SK-N-SH (cell line): ENCODE measurements around the gene PSEN2. TPM values are rescaled to one million over a fixed set of nuclear protein-coding genes. Genes with fewer than 3 reads are reported as not detected.

Experiments
- CTCF ChIA-PET: fragments of 300-600, 350-600 bp; formaldehyde crosslinking; extraction: SDS; loops from one replicate; lab custom pipeline; 2021; lab: Yijun Ruan, JAX
- POLR2A ChIA-PET: fragments of 350-600 bp; sonication (Branson Sonifier 250); formaldehyde crosslinking; extraction: SDS; loops from one replicate; lab custom pipeline; 2020; ENCODE audit warnings: antibody characterized with exemption, inconsistent platforms; lab: Yijun Ruan, JAX
- DNase-seq: peaks from one replicate; pipeline ENCODE4 v3.0.0; 2012
- H2AFZ ChIP-seq: fragments of 200-600 bp; sonication (generic); 2 replicates; pipeline ENCODE4 v1.8.1; 2016; ENCODE audit warnings: antibody characterized with exemption, mild to moderate bottlenecking, low read depth
- H3F3A ChIP-seq: fragments of 200-600 bp; sonication (generic); replicated peaks from 2 replicates; pipeline ENCODE3; 2016; ENCODE audit warnings: antibody characterized with exemption, mild to moderate bottlenecking; ENCODE audit not compliant: insufficient read depth
- H3K27ac ChIP-seq, 2 experiments: fragments of 200-500 bp in 1 of 2; fragments of 200-600 bp in 1 of 2; sonication (Bioruptor generic) in 1 of 2; sonication (generic), shearing (Covaris generic) in 1 of 2; 2 replicates each; pipeline versions ENCODE4 v1.5.1 to v1.6.1; 2014 to 2016; ENCODE audit warnings: low read depth in 2 of 2, inconsistent platforms in 1 of 2, low read length in 1 of 2, mild to moderate bottlenecking in 1 of 2, mixed read lengths in 1 of 2
- H3K27me3 ChIP-seq: fragments of 200-600 bp; sonication (generic), shearing (Covaris generic); 2 replicates; pipeline ENCODE4 v1.6.1; 2016; ENCODE audit warnings: mixed run types; ENCODE audit not compliant: insufficient read depth
- H3K36me3 ChIP-seq, 2 experiments: fragments of 200-500 bp in 1 of 2; fragments of 200-600 bp in 1 of 2; sonication (Bioruptor generic) in 1 of 2; sonication (generic) in 1 of 2; replicated peaks in 1 of 2; 2 replicates each; pipeline versions ENCODE3 to v1.5.1; 2014 to 2016; ENCODE audit warnings: low read length in 1 of 2, mild to moderate bottlenecking in 1 of 2; ENCODE audit not compliant: insufficient read depth in 2 of 2, control insufficient read depth in 1 of 2
- H3K4me1 ChIP-seq, 2 experiments: fragments of 200-500 bp in 1 of 2; fragments of 200-600 bp in 1 of 2; sonication (Bioruptor generic) in 1 of 2; sonication (generic), shearing (Covaris generic) in 1 of 2; 2 replicates each; pipeline versions ENCODE4 v1.5.1 to v1.6.1; 2014 to 2016; ENCODE audit warnings: low read depth in 1 of 2, low read length in 1 of 2, mixed run types in 1 of 2; ENCODE audit not compliant: insufficient read depth in 2 of 2, control insufficient read depth in 1 of 2
- H3K4me2 ChIP-seq: fragments of 200-600 bp; sonication (generic), shearing (Covaris generic); 2 replicates; pipeline ENCODE4 v1.6.1; 2017; ENCODE audit warnings: mixed run types
- H3K4me3 ChIP-seq, 2 experiments: fragments of 200-500 bp in 1 of 2; fragments of 200-600 bp in 1 of 2; sonication (Bioruptor generic) in 1 of 2; sonication (generic), shearing (Covaris generic) in 1 of 2; 2 replicates each; pipeline versions ENCODE4 v1.5.1 to v1.8.1; 2014 to 2016; ENCODE audit warnings: low read depth in 2 of 2, inconsistent platforms in 1 of 2, low read length in 1 of 2, mild to moderate bottlenecking in 1 of 2, mixed read lengths in 1 of 2, moderate library complexity in 1 of 2
- H3K79me2 ChIP-seq: fragments of 200-600 bp; sonication (generic); 2 replicates; pipeline ENCODE4 v1.8.1; 2017; ENCODE audit warnings: mild to moderate bottlenecking; ENCODE audit not compliant: insufficient read depth
- H3K9ac ChIP-seq: fragments of 200-600 bp; sonication (generic); 2 replicates; pipeline ENCODE4 v1.6.1; 2017; ENCODE audit warnings: mixed run types
- H3K9me2 ChIP-seq: fragments of 200-600 bp; sonication (generic); 2 replicates; pipeline ENCODE4 v1.6.1; 2017; ENCODE audit warnings: mixed run types
- H3K9me3 ChIP-seq: fragments of 200-600 bp; sonication (generic); 2 replicates; pipeline ENCODE4 v1.6.1; 2017; ENCODE audit warnings: mixed run types, mild to moderate bottlenecking, moderate library complexity
- H4K20me1 ChIP-seq: fragments of 200-600 bp; sonication (generic); 2 replicates; pipeline ENCODE4 v1.6.1; 2017; ENCODE audit warnings: mild to moderate bottlenecking, mixed run types; ENCODE audit not compliant: insufficient read depth
- JUND ChIP-seq: IDR thresholded peaks from 2 replicates; pipeline ENCODE4 v1.4.0; 2012
- MEF2A ChIP-seq: IDR thresholded peaks from 2 replicates; pipeline ENCODE4 v1.4.0; 2012; ENCODE audit warnings: low read depth, borderline replicate concordance
- NRF1 ChIP-seq: IDR thresholded peaks from 2 replicates; pipeline ENCODE4 v1.6.1; 2012; ENCODE audit warnings: low read depth, mild to moderate bottlenecking, low read length
- POLR2AphosphoS5 ChIP-seq: IDR thresholded peaks from 2 replicates; pipeline ENCODE4 v1.6.1; 2012; ENCODE audit warnings: low read depth, low read length
- RAD21 ChIP-seq: IDR thresholded peaks from 2 replicates; pipeline ENCODE4 v1.6.1; 2012; ENCODE audit warnings: mild to moderate bottlenecking, low read length
- SIN3A ChIP-seq: IDR thresholded peaks from 2 replicates; pipeline ENCODE4 v1.6.1; 2012; ENCODE audit warnings: low read depth, mild to moderate bottlenecking, low read length, moderate library complexity, borderline replicate concordance
- WGBS: methylation state at CpG from one replicate; pipeline ENCODE4 v1.1.6; 2017; ENCODE audit warnings: low lambda C conversion rate; 5-methylcytosine and 5-hydroxymethylcytosine counted together
- polyA plus RNA-seq, 3 experiments: library from polyadenylated mRNA; depleted of rRNA; stranded (reverse); fragments of >200 nt; gene quantifications; 2 replicates each; pipeline ENCODE4 v1.2.3, GENCODE V29; 2012
- TF ChIP-seq, protein P1 (sequence below): fragments of 200-600 bp; sonication (generic); IDR thresholded peaks from 2 replicates; pipeline ENCODE4 v1.6.1; 2017; ENCODE audit warnings: antibody characterized with exemption, mild to moderate bottlenecking, moderate library complexity
- TF ChIP-seq, protein P2 (sequence below): IDR thresholded peaks from 2 replicates; pipeline ENCODE4 v1.6.1; 2012; ENCODE audit warnings: mild to moderate bottlenecking, low read depth, low read length, moderate library complexity
- TF ChIP-seq, protein P3 (sequence below): IDR thresholded peaks from 2 replicates; pipeline ENCODE4 v1.4.0; 2012; ENCODE audit warnings: low read depth, borderline replicate concordance

PSEN2 gene
- polyA plus RNA-seq, 1 of the 3 experiments (the other 2 are of a cell fraction): 20.2 TPM

DNA sequence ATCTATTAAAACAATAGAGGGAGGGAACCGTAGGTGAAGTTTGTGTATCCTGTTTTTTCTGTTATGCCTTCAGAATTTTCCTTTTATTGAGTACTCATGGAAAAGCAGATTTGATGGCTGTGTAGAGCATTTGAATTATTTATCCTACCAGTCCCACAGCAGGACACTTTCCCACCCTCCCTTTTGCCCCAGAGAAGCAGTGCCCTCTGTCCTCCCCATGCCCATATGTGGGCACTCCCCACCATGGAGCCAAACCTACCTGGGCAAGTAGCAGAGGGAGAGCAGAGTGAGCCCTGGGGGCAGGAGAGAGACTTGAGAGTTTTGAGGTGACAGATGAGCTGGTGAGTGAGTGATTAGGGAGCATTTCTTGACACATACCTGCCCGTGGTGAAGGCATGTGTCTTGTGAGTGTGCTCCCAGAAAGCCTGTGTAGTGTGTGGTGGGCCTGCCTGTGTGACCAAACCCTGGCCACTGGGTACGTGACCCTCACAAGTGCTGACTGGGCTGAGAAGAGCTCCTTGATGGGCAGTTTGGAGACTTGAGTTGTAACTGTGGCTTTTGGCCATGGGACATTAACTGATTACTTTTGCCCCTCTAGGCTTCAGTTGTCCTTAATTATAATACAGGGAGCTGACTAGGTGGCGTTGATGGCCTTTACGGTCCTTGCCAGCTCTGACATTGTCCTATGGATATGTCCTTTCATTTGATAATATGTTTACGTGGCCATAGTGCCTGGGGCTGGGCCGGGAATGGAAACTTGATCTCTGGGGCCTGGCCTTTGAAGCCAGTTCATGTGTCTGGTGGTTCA, 3.6 kb downstream of the PSEN2 start:
- H3K79me2 ChIP-seq: no peaks in the 10 kb centered on the region
- no peaks in the 10 kb centered on the region for H4K20me1 ChIP-seq
- 87% methylated on average over 6 of the region's 7 CpGs for WGBS
- H3K9me3 ChIP-seq: no peaks in the 10 kb centered on the region
- no peak overlapping the region for H3K27ac ChIP-seq
- no peak overlapping the region for H3K9ac ChIP-seq
- DNase-seq: no peak
- H3F3A ChIP-seq: no peaks in the 10 kb centered on the region
- H3K4me2 ChIP-seq: no peak overlapping the region
- no peaks in the 10 kb centered on the region for H3K27me3 ChIP-seq
- TF ChIP-seq POLR2AphosphoS5 (no peak), NRF1 (no peak), MEF2A (no peak), JUND (no peak), RAD21 (no peak), SIN3A (no peak)
- TF ChIP-seq, protein P1, sequence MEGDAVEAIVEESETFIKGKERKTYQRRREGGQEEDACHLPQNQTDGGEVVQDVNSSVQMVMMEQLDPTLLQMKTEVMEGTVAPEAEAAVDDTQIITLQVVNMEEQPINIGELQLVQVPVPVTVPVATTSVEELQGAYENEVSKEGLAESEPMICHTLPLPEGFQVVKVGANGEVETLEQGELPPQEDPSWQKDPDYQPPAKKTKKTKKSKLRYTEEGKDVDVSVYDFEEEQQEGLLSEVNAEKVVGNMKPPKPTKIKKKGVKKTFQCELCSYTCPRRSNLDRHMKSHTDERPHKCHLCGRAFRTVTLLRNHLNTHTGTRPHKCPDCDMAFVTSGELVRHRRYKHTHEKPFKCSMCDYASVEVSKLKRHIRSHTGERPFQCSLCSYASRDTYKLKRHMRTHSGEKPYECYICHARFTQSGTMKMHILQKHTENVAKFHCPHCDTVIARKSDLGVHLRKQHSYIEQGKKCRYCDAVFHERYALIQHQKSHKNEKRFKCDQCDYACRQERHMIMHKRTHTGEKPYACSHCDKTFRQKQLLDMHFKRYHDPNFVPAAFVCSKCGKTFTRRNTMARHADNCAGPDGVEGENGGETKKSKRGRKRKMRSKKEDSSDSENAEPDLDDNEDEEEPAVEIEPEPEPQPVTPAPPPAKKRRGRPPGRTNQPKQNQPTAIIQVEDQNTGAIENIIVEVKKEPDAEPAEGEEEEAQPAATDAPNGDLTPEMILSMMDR: no peak
- TF ChIP-seq, protein P2, sequence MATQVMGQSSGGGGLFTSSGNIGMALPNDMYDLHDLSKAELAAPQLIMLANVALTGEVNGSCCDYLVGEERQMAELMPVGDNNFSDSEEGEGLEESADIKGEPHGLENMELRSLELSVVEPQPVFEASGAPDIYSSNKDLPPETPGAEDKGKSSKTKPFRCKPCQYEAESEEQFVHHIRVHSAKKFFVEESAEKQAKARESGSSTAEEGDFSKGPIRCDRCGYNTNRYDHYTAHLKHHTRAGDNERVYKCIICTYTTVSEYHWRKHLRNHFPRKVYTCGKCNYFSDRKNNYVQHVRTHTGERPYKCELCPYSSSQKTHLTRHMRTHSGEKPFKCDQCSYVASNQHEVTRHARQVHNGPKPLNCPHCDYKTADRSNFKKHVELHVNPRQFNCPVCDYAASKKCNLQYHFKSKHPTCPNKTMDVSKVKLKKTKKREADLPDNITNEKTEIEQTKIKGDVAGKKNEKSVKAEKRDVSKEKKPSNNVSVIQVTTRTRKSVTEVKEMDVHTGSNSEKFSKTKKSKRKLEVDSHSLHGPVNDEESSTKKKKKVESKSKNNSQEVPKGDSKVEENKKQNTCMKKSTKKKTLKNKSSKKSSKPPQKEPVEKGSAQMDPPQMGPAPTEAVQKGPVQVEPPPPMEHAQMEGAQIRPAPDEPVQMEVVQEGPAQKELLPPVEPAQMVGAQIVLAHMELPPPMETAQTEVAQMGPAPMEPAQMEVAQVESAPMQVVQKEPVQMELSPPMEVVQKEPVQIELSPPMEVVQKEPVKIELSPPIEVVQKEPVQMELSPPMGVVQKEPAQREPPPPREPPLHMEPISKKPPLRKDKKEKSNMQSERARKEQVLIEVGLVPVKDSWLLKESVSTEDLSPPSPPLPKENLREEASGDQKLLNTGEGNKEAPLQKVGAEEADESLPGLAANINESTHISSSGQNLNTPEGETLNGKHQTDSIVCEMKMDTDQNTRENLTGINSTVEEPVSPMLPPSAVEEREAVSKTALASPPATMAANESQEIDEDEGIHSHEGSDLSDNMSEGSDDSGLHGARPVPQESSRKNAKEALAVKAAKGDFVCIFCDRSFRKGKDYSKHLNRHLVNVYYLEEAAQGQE: no peak
- TF ChIP-seq, protein P3, sequence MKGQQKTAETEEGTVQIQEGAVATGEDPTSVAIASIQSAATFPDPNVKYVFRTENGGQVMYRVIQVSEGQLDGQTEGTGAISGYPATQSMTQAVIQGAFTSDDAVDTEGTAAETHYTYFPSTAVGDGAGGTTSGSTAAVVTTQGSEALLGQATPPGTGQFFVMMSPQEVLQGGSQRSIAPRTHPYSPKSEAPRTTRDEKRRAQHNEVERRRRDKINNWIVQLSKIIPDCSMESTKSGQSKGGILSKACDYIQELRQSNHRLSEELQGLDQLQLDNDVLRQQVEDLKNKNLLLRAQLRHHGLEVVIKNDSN: no peak
- TF ChIP-seq, all 33 proteins: peak for 0
- H3K36me3 ChIP-seq: peaks cover 0 to 11% of the 10 kb centered on the region in 2 experiments
- CTCF ChIA-PET: interaction anchor here (0.6 kb wide), 1 partner anchor 240 kb away, joined by 3 read pairs; no protein-coding TSS in a partner anchor
- H3K9me2 ChIP-seq: no peaks in the 10 kb centered on the region
- H3K4me1 ChIP-seq: peaks cover 0 to 11% of the 10 kb centered on the region in 2 experiments; a peak in 1 of 4 replicates
- H3K4me3 ChIP-seq: no peak overlapping the region
- H2AFZ ChIP-seq: no peak overlapping the region
- POLR2A ChIA-PET: no interaction called here
